Muscle layer of duodenum (tissue), 2 donors: Measurements from ENCODE around the gene DTX3L.

Source experiments
- H3K27ac ChIP-seq: one replicate; pipeline ENCODE4 v1.7.0; 2013; ENCODE audit warnings: mild to moderate bottlenecking, low read length
- H3K27me3 ChIP-seq: one replicate; pipeline ENCODE4 v1.7.0; 2013; ENCODE audit warnings: low read depth, mild to moderate bottlenecking, control low read depth, low read length
- H3K36me3 ChIP-seq, 2 donors: one replicate each; pipeline ENCODE4 v1.7.0; 2013; ENCODE audit warnings: low read length in 2 of 2, control low read depth in 1 of 2, mild to moderate bottlenecking in 1 of 2; ENCODE audit not compliant: insufficient read depth in 2 of 2, control insufficient read depth in 1 of 2
- H3K4me1 ChIP-seq, 2 donors: one replicate each; pipeline ENCODE4 v1.7.0; 2013; ENCODE audit warnings: low read length in 2 of 2, mild to moderate bottlenecking in 2 of 2, control low read depth in 1 of 2, moderate library complexity in 1 of 2; ENCODE audit not compliant: insufficient read depth in 2 of 2, control insufficient read depth in 1 of 2
- H3K4me3 ChIP-seq, 2 donors: one replicate each; pipeline ENCODE4 v1.7.0; 2013; ENCODE audit warnings: low read length in 2 of 2, low read depth in 1 of 2, mild to moderate bottlenecking in 1 of 2
- H3K9me3 ChIP-seq, 2 donors: one replicate each; pipeline ENCODE4 v1.7.0; 2013; ENCODE audit warnings: low read length in 2 of 2, control low read depth in 1 of 2, mild to moderate bottlenecking in 1 of 2; ENCODE audit not compliant: control insufficient read depth in 1 of 2
- donor health status: healthy.

DTX3L gene

GRCh38 chr3:122582390-122582789 is 18.3 kb downstream of the DTX3L start:
- peaks cover 12 to 13% of the 10 kb centered on the region in 2 donors for H3K9me3 ChIP-seq
- no peak overlapping the region for H3K27ac ChIP-seq
- no peaks in the 10 kb centered on the region for H3K27me3 ChIP-seq
- no peaks in the 10 kb centered on the region for H3K4me1 ChIP-seq
- H3K4me3 ChIP-seq, result no peak overlapping the region
- no peaks in the 10 kb centered on the region for H3K36me3 ChIP-seq

- Histone ChIP-seq H3K36me3 (no peaks in the 10 kb centered on the region), H3K4me1 (no peaks in the 10 kb centered on the region), H3K4me3 (no peak overlapping the region), H3K9me3 (peaks cover 12% of the 10 kb centered on the region in 2 donors), H3K27me3 (no peaks in the 10 kb centered on the region), H3K27ac (no peak overlapping the region)
Measured at GRCh38 chr3:122586098-122586497, 22.0 kb downstream of the DTX3L start.

DNA sequence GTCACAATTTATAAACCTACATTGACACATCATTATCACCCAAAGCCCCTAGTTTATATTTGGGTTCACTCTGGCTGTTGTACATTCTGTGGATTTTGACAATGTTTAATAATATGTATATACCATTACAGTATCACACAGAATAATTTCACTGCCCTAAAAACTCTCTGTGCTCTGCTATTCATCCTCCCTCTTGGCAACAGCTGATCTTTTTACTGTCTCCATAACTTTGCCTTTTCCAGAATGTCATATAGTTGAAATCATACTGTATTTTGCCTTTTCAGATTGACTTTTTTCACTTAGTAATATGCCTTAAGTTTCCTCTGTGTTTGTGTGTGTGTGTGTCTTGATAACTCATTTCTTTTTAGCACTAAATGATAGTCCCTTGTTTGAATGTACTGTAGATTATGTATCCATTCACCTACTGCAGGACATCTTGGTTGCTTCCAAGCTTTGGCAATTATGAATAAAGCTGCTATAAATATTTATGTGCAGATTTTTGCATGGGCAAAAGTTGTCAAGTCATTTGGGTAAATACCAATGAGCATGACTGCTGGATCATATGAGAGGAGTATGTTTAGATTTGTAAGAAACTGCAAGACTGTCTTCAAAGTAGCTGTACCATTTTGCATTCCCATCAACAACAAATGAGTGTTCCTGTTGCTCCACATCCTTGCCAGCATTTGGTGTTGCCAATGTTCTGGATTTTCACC is 22.8 kb downstream of the DTX3L start:
- Histone ChIP-seq H3K9me3 (peaks cover 6 to 7% of the 10 kb centered on the region in 2 donors), H3K36me3 (no peaks in the 10 kb centered on the region), H3K4me1 (no peaks in the 10 kb centered on the region), H3K27me3 (no peaks in the 10 kb centered on the region), H3K4me3 (no peak overlapping the region), H3K27ac (no peak overlapping the region)

- H3K27me3 ChIP-seq, result no peaks in the 10 kb centered on the region
- H3K4me3 ChIP-seq, result no peak overlapping the region
- peaks cover 0 to under 1% of the 10 kb centered on the region in 2 donors for H3K9me3 ChIP-seq
- H3K27ac ChIP-seq, result no peak overlapping the region
- no peaks in the 10 kb centered on the region for H3K36me3 ChIP-seq
- no peaks in the 10 kb centered on the region for H3K4me1 ChIP-seq
Measured at GRCh38 chr3:122587572-122587971, 23.4 kb downstream of the DTX3L start.

- no peaks in the 10 kb centered on the region for H3K36me3 ChIP-seq
- no peaks in the 10 kb centered on the region for H3K9me3 ChIP-seq
- H3K4me3 ChIP-seq, result no peak overlapping the region
- H3K27ac ChIP-seq, result no peak overlapping the region
- H3K27me3 ChIP-seq, result no peaks in the 10 kb centered on the region
- no peaks in the 10 kb centered on the region for H3K4me1 ChIP-seq
Measured at GRCh38 chr3:122589297-122589696, 25.2 kb downstream of the DTX3L start.

DNA sequence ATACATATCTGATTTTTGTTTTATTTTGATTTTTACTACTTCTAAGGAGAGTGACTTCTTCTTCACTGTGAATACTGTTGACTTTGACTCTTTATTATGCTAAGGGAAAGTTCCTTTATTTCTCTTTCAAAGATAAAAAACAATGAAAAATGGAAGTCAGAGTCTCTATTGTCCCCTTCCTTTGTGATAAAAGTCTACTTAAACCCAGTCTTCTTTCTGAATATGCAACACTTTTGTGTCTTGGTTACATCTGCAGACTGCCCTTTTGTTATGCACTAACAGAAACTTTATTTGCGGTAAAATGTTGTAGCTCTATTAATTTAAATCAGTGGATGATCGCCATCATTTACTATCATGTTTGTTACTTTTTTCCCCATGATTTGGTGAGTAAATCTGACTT is 26.5 kb downstream of the DTX3L start:
- no peaks in the 10 kb centered on the region for H3K4me1 ChIP-seq
- no peak overlapping the region for H3K27ac ChIP-seq
- no peak overlapping the region for H3K4me3 ChIP-seq
- no peaks in the 10 kb centered on the region for H3K36me3 ChIP-seq
- peaks cover 0 to 2% of the 10 kb centered on the region in 2 donors for H3K9me3 ChIP-seq
- H3K27me3 ChIP-seq, result no peaks in the 10 kb centered on the region

DNA sequence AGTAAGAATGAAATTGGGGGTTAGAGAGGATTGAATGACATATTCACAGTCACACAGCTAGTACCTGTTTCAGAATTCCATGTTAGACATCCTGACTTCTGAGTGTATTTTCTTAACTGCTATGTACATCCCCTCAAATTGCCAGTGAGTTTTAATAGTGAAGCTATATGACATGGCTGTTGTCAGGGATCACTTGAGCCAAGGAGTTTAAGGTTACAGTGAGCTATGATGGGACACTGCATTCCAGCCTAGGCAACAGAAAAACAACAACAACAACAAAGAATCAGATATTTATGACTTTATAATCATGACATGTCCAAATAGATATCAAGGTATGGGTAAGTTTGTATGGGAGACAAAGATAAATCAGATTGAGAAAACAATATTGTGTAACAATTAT is 29.9 kb downstream of the DTX3L start:
- no peak overlapping the region for H3K27ac ChIP-seq
- H3K9me3 ChIP-seq, result peaks cover 0 to 2% of the 10 kb centered on the region in 2 donors
- no peak overlapping the region for H3K4me3 ChIP-seq
- H3K27me3 ChIP-seq, result no peaks in the 10 kb centered on the region
- no peaks in the 10 kb centered on the region for H3K36me3 ChIP-seq
- no peaks in the 10 kb centered on the region for H3K4me1 ChIP-seq

DNA sequence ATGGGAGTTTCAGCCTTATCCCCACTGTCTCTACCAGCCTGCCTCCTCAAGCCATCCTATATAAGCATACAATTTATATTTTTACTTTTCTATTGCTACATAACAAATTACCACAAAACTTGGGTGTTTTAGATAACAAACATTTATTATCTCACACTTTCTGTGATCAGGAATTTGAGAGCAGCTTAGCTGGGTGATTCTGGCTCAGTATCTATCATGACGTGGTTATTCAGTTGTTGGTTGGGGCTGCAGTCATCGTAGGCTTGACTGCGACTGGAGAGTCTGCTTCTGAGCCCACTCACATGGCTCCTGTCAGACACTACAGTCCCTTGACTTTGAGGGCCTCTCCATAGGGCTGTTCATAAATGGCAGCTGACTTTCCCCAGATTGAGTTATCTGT is 34.0 kb downstream of the DTX3L start:
- peaks cover 0 to 2% of the 10 kb centered on the region in 2 donors for H3K9me3 ChIP-seq
- no peak overlapping the region for H3K27ac ChIP-seq
- no peaks in the 10 kb centered on the region for H3K4me1 ChIP-seq
- H3K4me3 ChIP-seq, result no peak overlapping the region
- no peaks in the 10 kb centered on the region for H3K36me3 ChIP-seq
- no peaks in the 10 kb centered on the region for H3K27me3 ChIP-seq

GRCh38 chr3:122598556-122598955 is 34.4 kb downstream of the DTX3L start:
- no peaks in the 10 kb centered on the region for H3K27me3 ChIP-seq
- H3K4me1 ChIP-seq, result no peaks in the 10 kb centered on the region
- no peak overlapping the region for H3K27ac ChIP-seq
- no peaks in the 10 kb centered on the region for H3K36me3 ChIP-seq
- no peak overlapping the region for H3K4me3 ChIP-seq
- peaks cover 0 to 2% of the 10 kb centered on the region in 2 donors for H3K9me3 ChIP-seq

GRCh38 chr3:122602011-122602710 is 38.0 kb downstream of the DTX3L start:
- H3K4me1 ChIP-seq, result no peaks in the 10 kb centered on the region
- H3K27ac ChIP-seq, result no peak overlapping the region
- no peak overlapping the region for H3K4me3 ChIP-seq
- no peaks in the 10 kb centered on the region for H3K27me3 ChIP-seq
- no peaks in the 10 kb centered on the region for H3K36me3 ChIP-seq
- H3K9me3 ChIP-seq, result no peaks in the 10 kb centered on the region

DNA sequence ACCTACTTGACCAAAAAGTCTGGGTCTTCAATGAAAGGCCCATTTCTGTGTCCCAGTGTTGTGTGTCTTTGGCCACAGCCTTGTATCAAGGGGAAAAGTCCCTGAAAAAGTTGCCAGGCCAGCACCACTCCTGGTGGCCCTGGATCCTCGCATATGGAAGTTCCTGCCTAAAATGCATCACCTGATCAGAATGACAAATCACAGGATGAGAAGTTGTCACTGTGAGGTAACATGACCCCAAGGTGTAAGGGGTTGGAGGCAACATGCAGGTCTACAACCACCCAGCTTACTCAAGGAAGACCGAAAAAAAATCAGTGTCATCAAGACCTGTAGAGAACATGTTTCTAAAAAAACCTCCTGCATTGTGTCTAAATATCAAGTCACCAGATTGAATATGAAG is 38.9 kb downstream of the DTX3L start:
- Histone ChIP-seq H3K4me3 (no peak overlapping the region), H3K27ac (no peak overlapping the region), H3K36me3 (no peaks in the 10 kb centered on the region), H3K9me3 (no peaks in the 10 kb centered on the region), H3K27me3 (no peaks in the 10 kb centered on the region), H3K4me1 (no peaks in the 10 kb centered on the region)
